Stimulated activated CD4-positive, alpha-beta T cell treated with anti-CD3 and anti-CD28 coated beads, Interleukin-15, amount 100 ng/mL, for 24 hours (primary cell): ENCODE data around the gene HTT-AS.
"Not testable (repeated sequence)": the region's sequence is repeated elsewhere in the genome, so short reads cannot be mapped to it uniquely, and the experiment has no call there.

Source experiments
- DNase-seq: peaks from one replicate; pipeline ENCODE4 v3.0.0-alpha.2; 2020

HTT-AS gene

GRCh38 chr4:3051141-3051897, 23.0 kb downstream of the HTT-AS start:
- not testable (repeated sequence) for DNase-seq

DNA sequence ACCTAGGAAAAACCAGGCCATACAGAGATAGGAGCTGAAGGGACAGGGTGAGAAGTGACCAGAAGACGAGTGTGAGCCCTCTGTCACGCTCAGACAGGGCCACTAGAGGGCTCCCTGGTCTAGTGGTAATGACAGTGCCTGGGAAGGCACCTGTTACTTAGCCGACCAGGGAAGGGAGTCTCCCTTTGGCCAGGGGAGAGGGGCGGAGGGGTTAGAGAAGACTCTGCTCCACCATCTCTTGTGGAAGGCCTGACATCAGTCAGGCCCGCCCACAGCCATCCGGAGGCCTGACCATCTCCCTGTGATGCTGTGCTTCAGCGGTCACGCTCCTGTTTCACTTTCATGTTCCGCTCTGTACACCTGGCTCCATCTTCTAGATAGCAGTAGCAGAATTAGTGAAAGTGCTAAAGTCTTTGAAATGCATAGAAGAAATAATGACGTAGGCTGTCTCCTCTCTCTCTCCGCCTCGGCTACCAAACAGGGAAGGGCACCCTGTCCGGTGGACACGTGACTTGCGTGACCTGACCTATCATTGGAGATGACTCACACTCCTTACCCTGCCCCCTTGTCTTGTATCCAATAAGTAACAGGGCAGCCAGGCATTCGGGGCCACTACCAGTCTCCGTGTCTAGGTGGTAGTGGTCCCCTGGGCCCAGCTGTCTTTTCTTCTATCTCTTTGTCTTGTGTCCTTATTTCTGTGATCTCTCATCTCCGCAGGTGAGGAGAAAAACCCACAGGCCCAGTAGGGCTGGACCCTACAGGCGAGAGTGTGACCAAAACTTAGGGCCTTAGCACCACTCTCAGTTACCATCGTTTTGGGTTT, 26.7 kb downstream of the HTT-AS start:
- DNase-seq: peak; percentile 87

DNA sequence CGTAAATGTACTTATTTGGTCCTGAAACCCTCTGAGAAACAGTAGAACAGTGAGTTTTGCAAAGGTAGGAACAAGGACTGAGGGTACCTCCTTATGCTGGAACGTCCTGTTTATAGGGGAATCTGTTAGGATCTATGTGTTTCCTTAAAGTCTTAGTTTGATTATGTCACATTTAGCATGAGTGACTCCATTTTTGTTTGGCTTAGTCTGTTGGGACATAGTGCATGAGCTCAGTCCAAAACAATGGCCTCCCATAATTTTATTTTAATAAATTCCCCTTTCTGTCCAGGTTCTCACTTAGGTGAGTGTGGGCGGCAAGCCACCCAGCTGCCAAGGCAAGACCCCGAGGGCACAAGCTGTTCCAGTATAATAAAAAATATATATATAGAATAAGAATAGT, 27.7 kb downstream of the HTT-AS start:
- no peak for DNase-seq

- no peak for DNase-seq
These were observed 28.2 kb downstream of the HTT-AS start for GRCh38 chr4:3046162-3046561.

- DNase-seq: peak; percentile 69
These were observed 29.2 kb downstream of the HTT-AS start for GRCh38 chr4:3044870-3045819.

GRCh38 chr4:3043282-3044020, 30.9 kb downstream of the HTT-AS start:
- no peak for DNase-seq

DNA sequence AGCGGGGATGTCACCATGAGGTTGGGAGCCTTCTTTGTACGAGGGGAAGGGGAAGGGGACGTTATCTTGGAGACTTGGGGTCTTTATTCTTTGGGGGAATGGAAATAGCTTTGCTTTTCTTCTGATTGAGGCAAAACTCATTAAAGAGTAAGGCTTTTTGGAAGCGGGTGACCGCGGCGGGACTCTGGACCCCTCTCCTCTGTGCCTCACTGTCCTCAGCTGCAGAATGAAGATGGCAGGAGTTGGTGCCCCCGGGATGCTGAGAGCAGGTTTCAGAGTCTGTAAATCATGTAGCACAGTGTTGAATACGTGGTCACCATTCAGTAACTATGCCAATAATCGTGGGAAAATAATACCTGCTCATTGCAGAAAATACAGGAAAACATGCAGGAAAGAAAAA, 32.1 kb downstream of the HTT-AS start:
- no peak for DNase-seq

- peak; percentile 54 for DNase-seq
These were observed 32.9 kb downstream of the HTT-AS start for GRCh38 chr4:3041192-3042142.

- DNase-seq: no peak
These were observed 33.7 kb downstream of the HTT-AS start for GRCh38 chr4:3040452-3041191.

GRCh38 chr4:3039706-3040366, 34.5 kb downstream of the HTT-AS start:
- DNase-seq: no peak

DNA sequence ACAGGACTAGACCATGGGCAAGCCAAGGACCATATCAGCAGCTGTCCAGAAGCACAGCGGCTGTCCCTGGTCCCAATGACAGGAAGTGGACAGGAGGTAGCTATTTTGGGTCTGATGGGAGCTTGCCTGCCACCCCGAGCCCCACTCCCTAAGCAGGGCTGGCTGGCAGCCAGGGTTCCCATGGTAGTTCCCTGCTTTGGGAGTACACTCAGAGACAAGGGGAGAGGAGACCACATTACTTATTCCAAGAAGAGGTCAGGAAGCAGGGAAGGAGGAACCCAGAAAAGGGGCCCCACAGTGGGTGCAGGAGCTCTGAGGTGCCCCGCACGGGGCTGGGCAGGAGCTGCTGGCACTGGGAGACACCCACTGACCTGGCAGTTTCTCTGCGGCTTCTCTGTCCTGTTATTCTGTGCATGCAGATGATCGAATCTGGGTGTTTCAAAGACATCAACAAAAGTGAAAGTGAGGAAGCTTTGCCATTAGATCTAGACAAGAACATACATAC, 36.3 kb downstream of the HTT-AS start:
- no peak for DNase-seq

GRCh38 chr4:3036131-3036952, 38.0 kb downstream of the HTT-AS start:
- DNase-seq: no peak

- no peak for DNase-seq
These were observed 38.7 kb downstream of the HTT-AS start for GRCh38 chr4:3035674-3036073.

DNA sequence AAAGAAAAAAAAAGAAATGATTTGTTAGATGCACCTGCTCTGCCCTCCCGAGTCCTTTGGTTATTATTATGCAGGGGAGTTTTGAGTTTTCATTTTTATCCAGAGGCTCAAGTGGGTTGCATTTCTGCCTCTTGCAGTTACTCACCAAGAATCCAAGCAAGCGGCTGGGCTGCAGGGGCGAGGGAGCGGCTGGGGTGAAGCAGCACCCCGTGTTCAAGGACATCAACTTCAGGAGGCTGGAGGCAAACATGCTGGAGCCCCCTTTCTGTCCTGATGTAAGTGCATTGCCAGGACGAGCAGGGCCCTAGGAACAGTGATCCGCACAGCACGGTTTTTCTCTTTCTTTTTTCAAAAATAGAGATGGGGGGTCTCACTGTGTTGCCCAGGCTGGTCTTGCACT, 39.1 kb downstream of the HTT-AS start:
- DNase-seq: no peak

DNA sequence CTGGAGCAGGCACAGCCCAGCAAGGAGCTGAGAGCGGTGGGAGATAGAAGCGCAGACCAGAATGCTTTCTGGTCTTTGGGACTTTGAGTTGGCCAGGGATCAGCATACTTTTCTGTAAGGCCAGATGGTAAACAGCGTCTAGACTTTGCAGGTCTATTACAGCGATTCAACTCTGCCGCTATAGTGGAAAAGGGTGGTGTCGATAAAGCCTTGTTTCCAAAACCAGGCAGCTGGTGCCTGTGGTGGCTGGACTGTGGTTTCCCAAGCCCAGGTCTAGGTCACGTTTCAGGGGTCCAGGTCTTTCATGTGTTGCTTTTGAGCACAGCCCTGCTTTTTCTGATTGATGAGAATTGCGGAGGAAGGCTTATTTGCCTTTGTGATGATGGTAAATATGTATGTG, 40.1 kb downstream of the HTT-AS start:
- no peak for DNase-seq

- DNase-seq: no peak
These were observed 42.8 kb downstream of the HTT-AS start for GRCh38 chr4:3031357-3032082.

GRCh38 chr4:3030566-3031356, 43.6 kb downstream of the HTT-AS start:
- no peak for DNase-seq
